Spleen (tissue), 11 donors: ENCODE data around the gene FAM83F. TPM values are rescaled to one million over a fixed set of nuclear protein-coding genes. Genes with fewer than 3 reads are reported as not detected.

Experiments
- DNase-seq: peaks from one replicate; pipeline ENCODE4 v3.0.0-alpha.2; 2020
- H3K27ac ChIP-seq, 8 donors: fragments of 200-600 bp; sonication (generic) in 7 of 8; 1 replicate in 4 of 8; 2 replicates in 4 of 8; pipeline versions ENCODE4 v1.5.0 to v1.8.0; 2016 to 2021; ENCODE audit warnings: inconsistent platforms in 4 of 8, mild to moderate bottlenecking in 4 of 8, moderate library complexity in 1 of 8
- H3K27me3 ChIP-seq, 7 donors: fragments of 200-600 bp; sonication (generic) in 6 of 7; replicated peaks in 1 of 7; 1 replicate in 4 of 7; 2 replicates in 3 of 7; pipeline versions ENCODE4 v1.5.0 to v1.8.0; 2016 to 2021; ENCODE audit warnings: inconsistent platforms in 3 of 7, mild to moderate bottlenecking in 1 of 7
- H3K36me3 ChIP-seq, 6 donors: fragments of 200-600 bp; sonication (generic) in 5 of 6; 1 replicate in 4 of 6; 2 replicates in 2 of 6; pipeline versions ENCODE4 v1.5.0 to v1.8.0; 2016 to 2021; ENCODE audit warnings: inconsistent platforms in 2 of 6
- H3K4me1 ChIP-seq, 6 donors: fragments of 200-600 bp; sonication (generic) in 5 of 6; 1 replicate in 3 of 6; 2 replicates in 3 of 6; pipeline versions ENCODE4 v1.5.0 to v1.8.0; 2016 to 2021; ENCODE audit warnings: inconsistent platforms in 3 of 6
- H3K4me3 ChIP-seq, 8 donors: fragments of 200-600 bp; sonication (generic) in 7 of 8; 1 replicate in 4 of 8; 2 replicates in 4 of 8; pipeline versions ENCODE4 v1.5.0 to v1.8.0; 2016 to 2021; ENCODE audit warnings: inconsistent platforms in 4 of 8, mild to moderate bottlenecking in 4 of 8, moderate library complexity in 2 of 8
- H3K9me3 ChIP-seq, 8 donors: fragments of 200-600 bp; sonication (generic) in 7 of 8; 1 replicate in 4 of 8; 2 replicates in 4 of 8; pipeline versions ENCODE4 v1.5.0 to v1.8.0; 2016 to 2021; ENCODE audit warnings: inconsistent platforms in 4 of 8
- POLR2A ChIP-seq, 3 donors: fragments of 450-650 bp; IDR thresholded peaks; one replicate each; pipeline ENCODE4 v1.5.1; 2017; ENCODE audit warnings: antibody characterized with exemption in 3 of 3, mild to moderate bottlenecking in 1 of 3
- POLR2AphosphoS5 ChIP-seq, 3 donors: sonication (generic); formaldehyde crosslinking; IDR thresholded peaks; one replicate each; pipeline ENCODE4 v1.5.1; 2017; ENCODE audit warnings: antibody characterized with exemption in 3 of 3
- WGBS, 5 donors: extraction: QIAGEN DNeasy Blood & Tissue Kit in 3 of 5; methylation state at CpG; one replicate each; pipeline versions ENCODE4 v1.1.5 to v1.1.7; 2013 to 2018; 5-methylcytosine and 5-hydroxymethylcytosine counted together
- intact Hi-C: fragments of 100-400 bp; cut with DNase I; formaldehyde crosslinking; loops from one replicate; pipeline ENCODE4 v1.15.0; 2023; ENCODE audit warnings: low total_unique reads
- polyA plus RNA-seq, 3 donors: library from polyadenylated mRNA; stranded (reverse); fragments of 200-250 nt; gene quantifications; one replicate each; pipeline ENCODE4 v1.2.1, GENCODE V29; 2013
- total RNA-seq, 7 donors: library from RNA; depleted of rRNA in 3 of 7; stranded (reverse); fragments of >200 nt in 3 of 7; fragmentation: NEBNext Ultra II Directional in 4 of 7; extraction: Animal tissue kit (Norgen Biotek cat#: 25700) in 4 of 7; gene quantifications; one replicate each; pipeline versions ENCODE4 v1.1.0 to v1.2.1, GENCODE V29; 2016 to 2021
- TF ChIP-seq, protein P1 (sequence below), 11 experiments: fragments of 200-600 bp in 7 of 11; fragments of 450-650 bp in 4 of 11; sonication (generic) in 4 of 11; IDR thresholded peaks in 8 of 11; conservative IDR thresholded peaks in 3 of 11; 1 replicate in 7 of 11; 2 replicates in 4 of 11; pipeline versions ENCODE4 v1.4.0 to v1.8.0; 2016 to 2021; ENCODE audit warnings: antibody characterized with exemption in 11 of 11, inconsistent platforms in 4 of 11, mild to moderate bottlenecking in 1 of 11
- donor health status: healthy with polysubstance abuse.
- donor health status: DM: no; HTN: no; CAD: no; lungs with moderate emphysema.
- donor health status: DM: no; HTN: no; CAD: no.
- donor health status: Bipolar disorder and iron deficiency.
- donor health status: healthy.
- donor health status: DM: no; HTN: no; CAD: no.
- donor health status: DM: yes; HTN: yes; CAD: no.

The FAM83F gene
- total and polyA plus RNA-seq, 10 donors, result 0.02 to 0.28 (median 0.12) TPM; not detected in 2

DNA sequence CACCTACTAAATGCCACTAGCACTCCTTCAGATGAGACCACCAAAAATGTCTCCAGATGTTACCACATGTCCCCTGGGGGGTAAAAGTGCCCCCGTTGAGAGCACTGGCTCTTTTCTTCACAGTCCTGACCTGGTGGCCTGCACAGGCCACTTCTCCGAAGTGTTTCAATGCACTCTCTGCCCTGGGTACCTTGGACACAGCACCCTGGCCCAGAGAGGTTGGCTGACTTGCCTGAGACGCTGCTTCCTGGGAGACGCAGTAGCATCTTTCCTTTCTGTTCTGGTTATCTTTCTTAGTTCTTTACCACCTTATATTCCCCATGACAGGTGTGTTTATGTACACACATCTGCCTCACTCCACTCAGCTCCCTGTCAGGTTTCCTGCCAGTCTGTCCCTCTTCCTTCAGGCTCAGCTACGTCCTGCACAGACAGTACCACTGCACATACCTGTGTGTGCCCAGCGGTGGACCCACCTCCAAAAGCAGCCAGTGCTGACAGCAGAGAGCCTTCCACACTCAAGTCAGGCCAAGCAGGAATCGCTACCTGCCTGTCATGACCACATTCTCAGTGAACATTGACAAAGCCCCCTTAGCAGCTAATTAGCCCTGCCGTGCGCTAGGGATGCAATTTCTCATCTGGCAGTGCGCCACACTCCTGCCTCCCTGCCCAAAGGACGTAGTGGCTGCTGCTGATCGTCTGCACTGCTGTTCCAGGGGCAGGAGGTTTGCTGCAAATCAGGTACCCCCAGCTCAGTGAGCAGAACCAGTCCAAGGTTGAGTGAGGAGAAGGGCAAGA, 39.0 kb downstream of the FAM83F start:
- Histone ChIP-seq H3K27me3 (peaks cover 0 to 35% (median 0%) of the 10 kb centered on the region in 7 donors), H3K36me3 (no peaks in the 10 kb centered on the region), H3K4me1 (peaks cover 0 to 10% (median 0%) of the 10 kb centered on the region in 6 donors), H3K27ac (no peak overlapping the region), H3K9me3 (no peaks in the 10 kb centered on the region), H3K4me3 (no peak overlapping the region)
- no peak for TF ChIP-seq POLR2AphosphoS5 (IDR thresholded peaks at IDR 0.05)
- 77 to 87% (median 82%) methylated on average over 8 to 12 of the region's 12 CpGs for WGBS, 5 donors
- intact Hi-C loops, result no loop called here
- DNase-seq, result peak; percentile 54

DNA sequence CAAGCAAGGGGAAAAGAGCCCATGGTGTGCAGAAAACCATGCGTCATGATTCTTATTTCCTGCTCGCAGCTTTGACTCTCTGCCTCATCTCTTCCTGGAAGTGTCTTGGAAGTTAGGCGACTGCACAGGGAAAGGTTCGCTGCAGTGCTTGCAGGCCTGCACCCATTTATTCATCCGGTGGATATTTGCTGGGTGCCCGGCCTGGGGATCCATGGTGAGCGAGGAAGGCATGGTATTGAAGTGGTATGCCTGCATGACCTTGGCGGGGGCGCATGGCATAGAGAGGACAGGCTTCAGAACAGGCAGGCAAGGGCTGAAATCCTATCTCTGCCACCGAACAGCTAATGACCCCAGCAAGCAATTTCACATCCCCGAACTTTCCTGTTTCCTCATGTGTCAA, 40.6 kb downstream of the FAM83F start:
- Histone ChIP-seq H3K4me1 (peaks cover 0 to 19% (median under 1%) of the 10 kb centered on the region in 6 donors), H3K9me3 (no peaks in the 10 kb centered on the region), H3K36me3 (no peaks in the 10 kb centered on the region), H3K27ac (no peak overlapping the region), H3K4me3 (no peak overlapping the region), H3K27me3 (peaks cover 0 to 50% (median 0%) of the 10 kb centered on the region in 7 donors)
- WGBS, 5 donors, result 87 to 95% (median 90%) methylated on average over 11 of the region's 11 CpGs
- peak; percentile 21 for DNase-seq
- TF ChIP-seq POLR2AphosphoS5 (IDR thresholded peaks at IDR 0.05) (no peak), POLR2A (IDR thresholded peaks at IDR 0.05) (no peak)
- TF ChIP-seq, protein P1, sequence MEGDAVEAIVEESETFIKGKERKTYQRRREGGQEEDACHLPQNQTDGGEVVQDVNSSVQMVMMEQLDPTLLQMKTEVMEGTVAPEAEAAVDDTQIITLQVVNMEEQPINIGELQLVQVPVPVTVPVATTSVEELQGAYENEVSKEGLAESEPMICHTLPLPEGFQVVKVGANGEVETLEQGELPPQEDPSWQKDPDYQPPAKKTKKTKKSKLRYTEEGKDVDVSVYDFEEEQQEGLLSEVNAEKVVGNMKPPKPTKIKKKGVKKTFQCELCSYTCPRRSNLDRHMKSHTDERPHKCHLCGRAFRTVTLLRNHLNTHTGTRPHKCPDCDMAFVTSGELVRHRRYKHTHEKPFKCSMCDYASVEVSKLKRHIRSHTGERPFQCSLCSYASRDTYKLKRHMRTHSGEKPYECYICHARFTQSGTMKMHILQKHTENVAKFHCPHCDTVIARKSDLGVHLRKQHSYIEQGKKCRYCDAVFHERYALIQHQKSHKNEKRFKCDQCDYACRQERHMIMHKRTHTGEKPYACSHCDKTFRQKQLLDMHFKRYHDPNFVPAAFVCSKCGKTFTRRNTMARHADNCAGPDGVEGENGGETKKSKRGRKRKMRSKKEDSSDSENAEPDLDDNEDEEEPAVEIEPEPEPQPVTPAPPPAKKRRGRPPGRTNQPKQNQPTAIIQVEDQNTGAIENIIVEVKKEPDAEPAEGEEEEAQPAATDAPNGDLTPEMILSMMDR (IDR thresholded peaks at IDR 0.05 in 8 of 11, conservative IDR thresholded peaks at IDR 0.05 in 3 of 11), result no peak
- intact Hi-C loops, result loop anchor here (5.0 kb wide), 1 partner anchor 498 kb away; no protein-coding TSS in a partner anchor

DNA sequence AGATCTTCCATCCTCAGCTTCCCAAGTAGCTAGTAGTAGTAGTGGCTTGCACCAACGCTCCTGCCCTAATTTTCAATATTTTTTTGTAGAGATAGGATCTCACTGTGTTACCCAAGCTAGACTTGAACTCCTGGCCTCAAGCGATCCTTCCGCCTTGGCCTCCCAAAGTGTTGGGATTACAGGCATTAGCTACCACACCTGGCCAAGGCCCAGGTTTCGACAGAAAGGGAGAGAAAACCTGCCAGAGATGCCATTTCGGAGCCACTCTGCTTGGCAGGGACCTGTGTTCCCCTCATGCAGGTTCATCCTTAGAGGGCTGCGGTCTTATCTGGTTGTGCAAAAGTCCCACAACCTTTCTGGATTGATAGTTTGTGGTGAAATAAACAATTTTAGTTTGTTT, 41.4 kb downstream of the FAM83F start:
- TF ChIP-seq, protein P1 (IDR thresholded peaks at IDR 0.05 in 8 of 11, conservative IDR thresholded peaks at IDR 0.05 in 3 of 11), result no peak
- TF ChIP-seq POLR2AphosphoS5 (IDR thresholded peaks at IDR 0.05) (no peak), POLR2A (IDR thresholded peaks at IDR 0.05) (no peak)
- Histone ChIP-seq H3K9me3 (no peaks in the 10 kb centered on the region), H3K27ac (no peak overlapping the region), H3K36me3 (no peaks in the 10 kb centered on the region), H3K27me3 (peaks cover 0 to 55% (median 0%) of the 10 kb centered on the region in 7 donors), H3K4me1 (peaks cover 0 to 27% (median 2%) of the 10 kb centered on the region in 6 donors), H3K4me3 (no peak overlapping the region)
- intact Hi-C loops, result loop anchor here (5.0 kb wide), 1 partner anchor 499 kb away; no protein-coding TSS in a partner anchor
- no peak for DNase-seq
- WGBS, 5 donors, result 71 to 84% (median 80%) methylated on average over 6 of the region's 6 CpGs

DNA sequence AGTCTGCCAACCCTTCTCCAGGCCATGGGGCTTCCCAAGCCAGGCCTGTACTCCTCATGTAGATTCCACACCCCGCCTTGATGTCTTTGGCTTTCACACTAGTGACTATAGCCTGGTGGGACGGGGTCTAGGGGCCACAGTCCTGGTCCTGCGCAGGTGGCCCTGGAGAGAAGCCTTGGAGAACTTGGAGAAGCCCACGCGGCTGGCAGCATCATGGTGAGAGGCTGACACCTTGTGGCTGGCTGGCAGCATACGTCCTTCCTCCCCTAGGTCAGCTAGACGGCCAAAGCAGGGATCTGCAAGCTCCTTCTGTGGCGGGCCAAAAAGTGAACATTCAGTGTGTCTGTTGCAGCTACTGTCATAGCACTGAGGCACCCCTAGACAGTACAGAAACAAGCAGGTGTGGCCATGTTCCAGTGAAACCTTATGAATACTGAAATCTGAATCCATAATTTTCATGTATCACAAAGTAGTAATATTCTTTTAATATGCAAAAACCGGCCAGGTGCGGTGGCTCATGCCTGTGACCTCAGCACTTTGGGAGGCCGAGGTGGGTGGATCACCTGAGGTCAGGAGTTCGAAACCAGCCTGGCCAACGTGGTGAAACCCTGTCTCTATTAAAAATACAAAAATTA, 42.0 kb downstream of the FAM83F start:
- Histone ChIP-seq H3K36me3 (no peaks in the 10 kb centered on the region), H3K27ac (no peak overlapping the region), H3K4me1 (peaks cover 0 to 33% (median 2%) of the 10 kb centered on the region in 6 donors), H3K9me3 (no peaks in the 10 kb centered on the region), H3K27me3 (peaks cover 0 to 55% (median 0%) of the 10 kb centered on the region in 7 donors), H3K4me3 (no peak overlapping the region)
- peak; percentile 84 for DNase-seq
- intact Hi-C loops, result loop anchor here (5.0 kb wide), 1 partner anchor 499 kb away; no protein-coding TSS in a partner anchor
- TF ChIP-seq POLR2AphosphoS5 (IDR thresholded peaks at IDR 0.05), result no peak
- TF ChIP-seq, protein P1 (IDR thresholded peaks at IDR 0.05 in 8 of 11, conservative IDR thresholded peaks at IDR 0.05 in 3 of 11), result peak; percentile 37 to 77 (median 66)
- TF ChIP-seq POLR2A (IDR thresholded peaks at IDR 0.05), result no peak
- 32 to 40% (median 33%) methylated on average over 10 to 13 of the region's 13 CpGs for WGBS, 5 donors
